Measurements from ENCODE around the gene PIP4P1. TPM values are rescaled to one million over a fixed set of nuclear protein-coding genes. Genes with fewer than 3 reads are reported as not detected.

The PIP4P1 gene
- total RNA-seq, 2 experiments from 2014 or later, result 33.9 to 40.8 TPM

DNA sequence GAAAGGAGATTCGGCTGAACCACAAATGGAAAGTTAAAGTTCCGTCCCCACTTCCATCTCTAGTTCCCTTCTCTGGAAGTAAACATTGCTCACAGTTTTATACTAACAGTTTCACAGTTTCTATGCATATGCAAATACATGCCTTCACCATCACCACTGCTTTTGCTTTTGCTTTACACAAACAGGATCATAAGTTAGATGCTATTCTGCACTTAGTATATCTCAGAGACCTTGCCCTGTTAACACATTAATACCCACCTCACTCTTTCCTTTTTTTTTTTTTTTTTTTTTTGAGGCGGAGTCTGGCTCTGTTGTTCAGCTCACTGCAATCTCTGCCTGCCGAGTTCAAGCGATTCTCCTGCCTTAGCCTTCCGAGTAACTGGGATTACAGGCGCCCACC lies 48.8 kb downstream of the PIP4P1 start:
- peak overlapping the region; percentile 94 for H3K4me3 Mint-ChIP-seq
- peaks cover 45% of the 10 kb centered on the region for H3K4me1 Mint-ChIP-seq
- no peaks in the 10 kb centered on the region for H3K9me3 Mint-ChIP-seq
- peak overlapping the region; percentile 92 for H3K27ac Mint-ChIP-seq
- H3K27me3 Mint-ChIP-seq, result no peaks in the 10 kb centered on the region
- POLR2A ChIA-PET, result interaction anchor here (2.2 kb wide), 1 partner anchor 69 kb away, joined by 9 read pairs; the partner anchor contains the start of gene PARP2
- peak; percentile 16 for DNase-seq
- CTCF ChIA-PET, result interaction anchor here (1.4 to 1.5 kb wide), 2 partner anchors 10 to 15 kb away, joined by 3 to 6 read pairs; no protein-coding TSS in a partner anchor
- peaks cover 11% of the 10 kb centered on the region for H3K36me3 Mint-ChIP-seq (ENCODE audit: low read depth)

DNA sequence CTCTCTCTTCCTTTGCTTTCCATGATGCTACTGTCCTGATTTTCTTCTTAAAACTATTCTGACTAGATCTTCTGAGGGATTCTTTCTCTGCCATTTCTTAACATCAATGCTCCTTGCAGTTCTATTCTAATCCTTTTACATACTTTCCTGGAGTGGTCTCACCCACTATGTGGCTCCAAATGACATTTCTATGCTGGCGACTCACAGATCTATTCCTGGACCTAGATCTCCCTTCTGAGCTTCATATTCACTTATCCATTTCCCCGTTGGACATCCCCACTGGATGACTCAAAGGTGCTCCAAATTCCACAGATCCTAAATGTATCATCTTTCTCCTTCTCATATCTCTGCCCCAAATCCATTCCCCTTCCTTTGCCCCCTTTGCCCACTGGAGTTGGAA lies 52.0 kb downstream of the PIP4P1 start:
- Mint-ChIP-seq H3K27ac (no peak overlapping the region), H3K27me3 (no peaks in the 10 kb centered on the region), H3K36me3 (ENCODE audit: low read depth) (peaks cover 35% of the 10 kb centered on the region), H3K4me1 (peaks cover 45% of the 10 kb centered on the region), H3K4me3 (no peak overlapping the region), H3K9me3 (no peaks in the 10 kb centered on the region)
- CTCF ChIA-PET, result interaction anchor here (0.6 to 1.2 kb wide), 3 partner anchors 8 to 68 kb away, joined by 3 to 4 read pairs (median 3); no protein-coding TSS in a partner anchor
- no peak for DNase-seq
- POLR2A ChIA-PET, result no interaction called here

Other genes starting within 250 kb of the PIP4P1 start
- gene OR11H6, start 237.7 kb downstream of the PIP4P1 start, total RNA-seq, result not detected
- gene OR11H7, start 232.5 kb downstream of the PIP4P1 start, total RNA-seq, result not detected
- not detected for gene OR11H4, start 222.1 kb downstream of the PIP4P1 start, total RNA-seq
- gene TTC5, start 155.5 kb downstream of the PIP4P1 start, total RNA-seq, result 10 to 100 TPM; 22.7 to 23.5 TPM
- 10 to 100 TPM; 30.8 to 32.1 TPM for gene CCNB1IP1, start 128.2 kb downstream of the PIP4P1 start, total RNA-seq
- 10 to 100 TPM; 28.6 to 32.5 TPM for gene PARP2, start 117.8 kb downstream of the PIP4P1 start, total RNA-seq
- gene TEP1, start 47.9 kb downstream of the PIP4P1 start, total RNA-seq, result 10 to 100 TPM; 38.1 to 42.9 TPM
- under 1 TPM; 0.15 to 0.17 TPM for gene KLHL33, start 25.3 kb downstream of the PIP4P1 start, total RNA-seq
- 10 to 100 TPM; 58.5 to 59.8 TPM for gene OSGEP, start 6.6 kb downstream of the PIP4P1 start, total RNA-seq
- 100 to 1,000 TPM; 131 to 144 TPM for gene APEX1, start 6.2 kb downstream of the PIP4P1 start, total RNA-seq
- 100 to 1,000 TPM; 178 to 183 TPM for gene PNP, start 8.0 kb upstream of the PIP4P1 start, total RNA-seq
- under 1 TPM; 0.23 to 0.40 TPM for gene RNASE10, start 44.1 kb upstream of the PIP4P1 start, total RNA-seq
- not detected for gene RNASE9, start 99.6 kb upstream of the PIP4P1 start, total RNA-seq
- not detected for gene RNASE11, start 126.6 kb upstream of the PIP4P1 start, total RNA-seq
- gene RNASE12, start 129.9 kb upstream of the PIP4P1 start, total RNA-seq, result not detected
- gene OR6S1, start 180.3 kb upstream of the PIP4P1 start, total RNA-seq, result not detected
- gene RNASE4, start 223.1 kb upstream of the PIP4P1 start, total RNA-seq, result 1 to 10 TPM in 1 of 2 experiments, under 1 TPM in 1; 0.92 to 1.4 TPM
- 1 to 10 TPM in 1 of 2 experiments, under 1 TPM in 1; 0.89 to 1.6 TPM for gene ANG, start 227.3 kb upstream of the PIP4P1 start, total RNA-seq

Measured in activated CD4-positive, alpha-beta T cell treated with anti-CD3 and anti-CD28 coated beads, Interleukin-2, amount 10 ng/mL, durations not matched to agents 7 days and 5 days (primary cell).